Transverse colon (tissue), 4 donors: ENCODE data around the gene EGR1. TPM values are rescaled to one million over a fixed set of nuclear protein-coding genes. Genes with fewer than 3 reads are reported as not detected.
"Not testable (repeated sequence)": the region's sequence is repeated elsewhere in the genome, so short reads cannot be mapped to it uniquely, and the experiment has no call there.

Experiments
- DNase-seq: peaks from one replicate; pipeline ENCODE4 v3.0.0-alpha.2; 2019
- H3K27ac ChIP-seq, 4 donors: fragments of 200-600 bp; sonication (generic); 2 replicates each; pipeline ENCODE4 v1.5.1; 2016 to 2018; ENCODE audit warnings: inconsistent platforms in 4 of 4
- H3K27me3 ChIP-seq: fragments of 200-600 bp; sonication (generic); 2 replicates; pipeline ENCODE4 v1.5.1; 2017; ENCODE audit warnings: inconsistent platforms
- H3K36me3 ChIP-seq, 4 donors: fragments of 200-600 bp; sonication (generic); 2 replicates each; pipeline ENCODE4 v1.5.1; 2017 to 2019; ENCODE audit warnings: inconsistent platforms in 4 of 4
- H3K4me1 ChIP-seq, 4 donors: fragments of 200-600 bp; sonication (generic); 2 replicates each; pipeline ENCODE4 v1.5.1; 2017 to 2020; ENCODE audit warnings: inconsistent platforms in 4 of 4
- H3K4me3 ChIP-seq, 4 donors: fragments of 200-600 bp; sonication (generic); 1 replicate in 1 of 4; 2 replicates in 3 of 4; pipeline versions ENCODE4 v1.5.1 to v1.6.1; 2017 to 2019; ENCODE audit warnings: inconsistent platforms in 4 of 4
- H3K9me3 ChIP-seq, 2 donors: fragments of 200-600 bp; sonication (generic); 2 replicates each; pipeline ENCODE4 v1.5.1; 2017 to 2019; ENCODE audit warnings: inconsistent platforms in 2 of 2
- EP300 ChIP-seq: sonication (generic); formaldehyde crosslinking; IDR thresholded peaks from one replicate; pipeline ENCODE4 v1.6.1; 2017; ENCODE audit warnings: antibody characterized with exemption, low read depth
- POLR2A ChIP-seq: fragments of 450-650 bp; IDR thresholded peaks from one replicate; pipeline ENCODE4 v1.6.1; 2016; ENCODE audit warnings: antibody characterized with exemption, mild to moderate bottlenecking, moderate library complexity
- POLR2AphosphoS5 ChIP-seq, 3 donors: sonication (generic); formaldehyde crosslinking; IDR thresholded peaks; one replicate each; pipeline ENCODE4 v1.6.1; 2016; ENCODE audit warnings: antibody characterized with exemption in 3 of 3
- whole genome bisulfite sequencing, 2 donors: methylation state at CpG; one replicate each; pipeline ENCODE4 v1.1.5; 2018; ENCODE audit warnings: low coverage in 1 of 2; 5-methylcytosine and 5-hydroxymethylcytosine counted together
- in situ Hi-C, 4 donors: fragments of 200-750 bp; cut with MboI; loops; one replicate each; pipeline versions ENCODE4 v1.15.0 to v1.15.1; 2017; ENCODE audit warnings: low sequenced_read_pairs in 3 of 4, low pct_ligation_motif_present in 1 of 4, low pct_unique_long_range_greater_than_20kb in 1 of 4
- intact Hi-C: fragments of 100-400 bp; cut with DNase I; formaldehyde crosslinking; loops from one replicate; pipeline ENCODE4 v1.15.1; 2023; ENCODE audit warnings: low total_unique reads
- total RNA-seq, 4 donors: library from RNA; depleted of rRNA; stranded (reverse); fragments of >200 nt; gene quantifications; one replicate each; pipeline ENCODE4 v1.1.0, GENCODE V29; 2016
- TF ChIP-seq, protein P1 (sequence below), 5 experiments: fragments of 200-600 bp in 3 of 5; fragments of 450-650 bp in 2 of 5; sonication (generic) in 3 of 5; IDR thresholded peaks; 1 replicate in 2 of 5; 2 replicates in 3 of 5; pipeline ENCODE4 v1.5.1; 2016 to 2017; ENCODE audit warnings: antibody characterized with exemption in 5 of 5, inconsistent platforms in 3 of 5, mild to moderate bottlenecking in 2 of 5, moderate library complexity in 1 of 5

EGR1 gene
- total RNA-seq, 4 donors from 2014 or later = 56.0 to 69.9 (median 65.0) TPM

- 73 to 100% methylated on average over 2 to 3 of the region's 3 CpGs for WGBS, 2 donors
- Histone ChIP-seq H3K4me1 (peaks cover 7 to 20% (median 17%) of the 10 kb centered on the region in 4 donors), H3K9me3 (no peaks in the 10 kb centered on the region), H3K4me3 (no peak overlapping the region), H3K27ac (no peak overlapping the region), H3K36me3 (no peaks in the 10 kb centered on the region), H3K27me3 (no peaks in the 10 kb centered on the region)
- intact Hi-C loops = no loop called here
- peak; percentile 31 for DNase-seq
- TF ChIP-seq, protein P1, sequence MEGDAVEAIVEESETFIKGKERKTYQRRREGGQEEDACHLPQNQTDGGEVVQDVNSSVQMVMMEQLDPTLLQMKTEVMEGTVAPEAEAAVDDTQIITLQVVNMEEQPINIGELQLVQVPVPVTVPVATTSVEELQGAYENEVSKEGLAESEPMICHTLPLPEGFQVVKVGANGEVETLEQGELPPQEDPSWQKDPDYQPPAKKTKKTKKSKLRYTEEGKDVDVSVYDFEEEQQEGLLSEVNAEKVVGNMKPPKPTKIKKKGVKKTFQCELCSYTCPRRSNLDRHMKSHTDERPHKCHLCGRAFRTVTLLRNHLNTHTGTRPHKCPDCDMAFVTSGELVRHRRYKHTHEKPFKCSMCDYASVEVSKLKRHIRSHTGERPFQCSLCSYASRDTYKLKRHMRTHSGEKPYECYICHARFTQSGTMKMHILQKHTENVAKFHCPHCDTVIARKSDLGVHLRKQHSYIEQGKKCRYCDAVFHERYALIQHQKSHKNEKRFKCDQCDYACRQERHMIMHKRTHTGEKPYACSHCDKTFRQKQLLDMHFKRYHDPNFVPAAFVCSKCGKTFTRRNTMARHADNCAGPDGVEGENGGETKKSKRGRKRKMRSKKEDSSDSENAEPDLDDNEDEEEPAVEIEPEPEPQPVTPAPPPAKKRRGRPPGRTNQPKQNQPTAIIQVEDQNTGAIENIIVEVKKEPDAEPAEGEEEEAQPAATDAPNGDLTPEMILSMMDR (IDR thresholded peaks at IDR 0.05) = no peak
- TF ChIP-seq POLR2AphosphoS5 (IDR thresholded peaks at IDR 0.05) (peak in 1 of 3 donors; percentile 61), POLR2A (peak; percentile 0), EP300 (no peak)
- in situ Hi-C loops = no loop called here
Measured at GRCh38 chr5:138470322-138471051, 5.2 kb downstream of the EGR1 start.

- Histone ChIP-seq H3K36me3 (no peaks in the 10 kb centered on the region), H3K27me3 (no peaks in the 10 kb centered on the region), H3K27ac (no peak overlapping the region), H3K9me3 (no peaks in the 10 kb centered on the region), H3K4me3 (no peak overlapping the region), H3K4me1 (peaks cover 7 to 19% (median 13%) of the 10 kb centered on the region in 4 donors)
- TF ChIP-seq POLR2A = no peak
- no peak for TF ChIP-seq EP300
- TF ChIP-seq, protein P1 (IDR thresholded peaks at IDR 0.05) = no peak
- no peak for TF ChIP-seq POLR2AphosphoS5 (IDR thresholded peaks at IDR 0.05)
- DNase-seq = no peak
- intact Hi-C loops = no loop called here
- WGBS, 2 donors = 56 to 90% methylated on average over 1 to 2 of the region's 2 CpGs
- in situ Hi-C loops = no loop called here
Measured at GRCh38 chr5:138471052-138471361, 5.7 kb downstream of the EGR1 start.

GRCh38 chr5:138472353-138472752 is 7.1 kb downstream of the EGR1 start:
- no peak overlapping the region for H3K4me3 ChIP-seq
- no peak overlapping the region for H3K27ac ChIP-seq
- TF ChIP-seq, protein P1 (IDR thresholded peaks at IDR 0.05) = no peak
- peak in 1 of 3 donors; percentile 20 for TF ChIP-seq POLR2AphosphoS5 (IDR thresholded peaks at IDR 0.05)
- in situ Hi-C loops = no loop called here
- H3K27me3 ChIP-seq = no peaks in the 10 kb centered on the region
- H3K4me1 ChIP-seq = peaks cover 0 to 6% (median under 1%) of the 10 kb centered on the region in 4 donors
- H3K9me3 ChIP-seq = no peaks in the 10 kb centered on the region
- intact Hi-C loops = no loop called here
- no peaks in the 10 kb centered on the region for H3K36me3 ChIP-seq
- no peak for DNase-seq
- 45 to 53% methylated on average over 2 to 6 of the region's 6 CpGs for WGBS, 2 donors

GRCh38 chr5:138473151-138473550 is 7.9 kb downstream of the EGR1 start:
- WGBS, 2 donors = 90 to 91% methylated on average over 2 to 5 of the region's 5 CpGs
- in situ Hi-C loops, H3K9me3 ChIP-seq, H3K4me1 ChIP-seq, intact Hi-C loops, DNase-seq, H3K4me3 ChIP-seq, H3K27ac ChIP-seq, H3K27me3 ChIP-seq, H3K36me3 ChIP-seq: not testable (repeated sequence)

GRCh38 chr5:138476918-138477317 is 11.6 kb downstream of the EGR1 start:
- TF ChIP-seq POLR2AphosphoS5 (IDR thresholded peaks at IDR 0.05) (no peak), POLR2A (no peak), EP300 (no peak)
- TF ChIP-seq, protein P1 (IDR thresholded peaks at IDR 0.05) = no peak
- intact Hi-C loops = no loop called here

More at GRCh38 chr5:138476918-138477317, 11.6 kb downstream of the EGR1 start:
- no peaks in the 10 kb centered on the region for H3K36me3 ChIP-seq
- in situ Hi-C loops = no loop called here
- no peak overlapping the region for H3K4me3 ChIP-seq
- H3K4me1 ChIP-seq = no peaks in the 10 kb centered on the region
- H3K27me3 ChIP-seq = peaks cover 4% of the 10 kb centered on the region
- no peak for DNase-seq
- H3K9me3 ChIP-seq = no peaks in the 10 kb centered on the region
- no peak overlapping the region for H3K27ac ChIP-seq
- 45 to 68% methylated on average over 7 of the region's 7 CpGs for WGBS, 2 donors
